ENCODE measurements around the gene SLC2A5.
"Not testable (repeated sequence)": the region's sequence is repeated elsewhere in the genome, so short reads cannot be mapped to it uniquely, and the experiment has no call there.

Gene SLC2A5

GRCh38 chr1:9069326-9070100 lies at the start of gene SLC2A5:
Gene SLC2A5 (minus strand): TSS chr1:9069635. CDS start chr1:9069536, 99 bp downstream.
- peak; percentile 75 for DNase-seq

- DNase-seq: no peak
These were observed 48.8 kb upstream of the SLC2A5 start for GRCh38 chr1:9118186-9118585.

GRCh38 chr1:9115351-9116205 lies 46.1 kb upstream of the SLC2A5 start:
- no peak for DNase-seq

GRCh38 chr1:9112961-9113880 lies 43.8 kb upstream of the SLC2A5 start:
- no peak for DNase-seq

- no peak for DNase-seq
These were observed 42.5 kb upstream of the SLC2A5 start for GRCh38 chr1:9111957-9112356.

- DNase-seq: no peak
These were observed 41.9 kb upstream of the SLC2A5 start for GRCh38 chr1:9111357-9111691.

- DNase-seq: peak; percentile 69
These were observed 41.4 kb upstream of the SLC2A5 start for GRCh38 chr1:9110669-9111356.

- DNase-seq: no peak
These were observed 38.7 kb upstream of the SLC2A5 start for GRCh38 chr1:9108056-9108665.

- DNase-seq: no peak
These were observed 37.7 kb upstream of the SLC2A5 start for GRCh38 chr1:9107136-9107535.

- DNase-seq: no peak
These were observed 36.9 kb upstream of the SLC2A5 start for GRCh38 chr1:9106286-9106685.

- no peak for DNase-seq
These were observed 36.0 kb upstream of the SLC2A5 start for GRCh38 chr1:9105336-9105867.

GRCh38 chr1:9101510-9102146 lies 32.2 kb upstream of the SLC2A5 start:
- DNase-seq: peak; percentile 59

GRCh38 chr1:9100471-9101043 lies 31.1 kb upstream of the SLC2A5 start:
- DNase-seq: no peak

- no peak for DNase-seq
These were observed 30.1 kb upstream of the SLC2A5 start for GRCh38 chr1:9099555-9099954.

GRCh38 chr1:9097947-9098705 lies 28.7 kb upstream of the SLC2A5 start:
- no peak for DNase-seq

- DNase-seq: no peak
These were observed 26.4 kb upstream of the SLC2A5 start for GRCh38 chr1:9095818-9096217.

GRCh38 chr1:9093996-9094595 lies 24.7 kb upstream of the SLC2A5 start:
- not testable (repeated sequence) for DNase-seq

GRCh38 chr1:9093581-9093980 lies 24.1 kb upstream of the SLC2A5 start:
- DNase-seq: no peak

- no peak for DNase-seq
These were observed 23.7 kb upstream of the SLC2A5 start for GRCh38 chr1:9093091-9093490.

- DNase-seq: no peak
These were observed 19.4 kb upstream of the SLC2A5 start for GRCh38 chr1:9088807-9089206.

All from NCI-H1092 treated with DMSO at 0.1 percent for 48 hours (cell line).